HEK293 (cell line): Measurements from ENCODE around the gene KATNBL1.
A peak's percentile ranks its signal among the peaks of the same experiment; 100 is the strongest.

Source experiments
- BCL11B ChIP-seq: fragments of 450-650 bp; formaldehyde crosslinking; IDR thresholded peaks from 2 replicates; pipeline ENCODE4 v1.5.1; 2016; ENCODE audit warnings: low read depth, missing biosample characterization, missing genetic modification characterization
- BCL6B ChIP-seq: fragments of 450-650 bp; formaldehyde crosslinking; IDR thresholded peaks from 2 replicates; pipeline ENCODE4 v1.5.1; 2017; ENCODE audit warnings: missing biosample characterization, missing genetic modification characterization
- GLIS1 ChIP-seq: fragments of 450-650 bp; formaldehyde crosslinking; IDR thresholded peaks from 2 replicates; pipeline ENCODE4 v1.5.1; 2016; ENCODE audit warnings: missing biosample characterization, missing genetic modification characterization
- INSM2 ChIP-seq: fragments of 450-650 bp; formaldehyde crosslinking; IDR thresholded peaks from 2 replicates; pipeline ENCODE4 v1.5.1; 2016; ENCODE audit warnings: missing biosample characterization, missing genetic modification characterization
- SCRT2 ChIP-seq: fragments of 450-650 bp; formaldehyde crosslinking; IDR thresholded peaks from 2 replicates; pipeline ENCODE4 v1.5.1; 2016; ENCODE audit warnings: missing biosample characterization, missing genetic modification characterization
- YY2 ChIP-seq: fragments of 450-650 bp; formaldehyde crosslinking; IDR thresholded peaks from 2 replicates; pipeline ENCODE4 v1.5.1; 2016; ENCODE audit warnings: missing biosample characterization, missing genetic modification characterization
- ZEB2 ChIP-seq: fragments of 450-650 bp; formaldehyde crosslinking; IDR thresholded peaks from 2 replicates; pipeline ENCODE4 v1.5.1; 2016; ENCODE audit warnings: missing biosample characterization, missing genetic modification characterization
- ZNF121 ChIP-seq: fragments of 450-650 bp; formaldehyde crosslinking; IDR thresholded peaks from 2 replicates; pipeline ENCODE4 v1.5.1; 2016; ENCODE audit warnings: missing biosample characterization, missing genetic modification characterization
- ZNF175 ChIP-seq: fragments of 450-650 bp; formaldehyde crosslinking; IDR thresholded peaks from 2 replicates; pipeline ENCODE4 v1.5.1; 2016; ENCODE audit warnings: missing biosample characterization, missing genetic modification characterization
- ZNF2 ChIP-seq: fragments of 450-650 bp; formaldehyde crosslinking; IDR thresholded peaks from 2 replicates; pipeline ENCODE4 v1.5.1; 2016; ENCODE audit warnings: missing biosample characterization, missing genetic modification characterization
- ZNF214 ChIP-seq: fragments of 450-650 bp; formaldehyde crosslinking; IDR thresholded peaks from 2 replicates; pipeline ENCODE4 v1.5.1; 2017; ENCODE audit warnings: missing biosample characterization, mild to moderate bottlenecking, missing genetic modification characterization, borderline replicate concordance
- ZNF324 ChIP-seq: fragments of 450-650 bp; formaldehyde crosslinking; IDR thresholded peaks from 2 replicates; pipeline ENCODE4 v1.5.1; 2016; ENCODE audit warnings: missing biosample characterization, missing genetic modification characterization
- ZNF514 ChIP-seq: fragments of 450-650 bp; formaldehyde crosslinking; IDR thresholded peaks from 2 replicates; pipeline ENCODE4 v1.5.1; 2016; ENCODE audit warnings: missing biosample characterization, missing genetic modification characterization
- ZNF544 ChIP-seq: fragments of 450-650 bp; formaldehyde crosslinking; IDR thresholded peaks from 2 replicates; pipeline ENCODE4 v1.5.0; 2017; ENCODE audit warnings: missing biosample characterization, missing genetic modification characterization
- ZNF548 ChIP-seq: fragments of 450-650 bp; formaldehyde crosslinking; IDR thresholded peaks from 2 replicates; pipeline ENCODE4 v1.5.1; 2016; ENCODE audit warnings: missing biosample characterization, missing genetic modification characterization
- ZNF549 ChIP-seq: fragments of 450-650 bp; IDR thresholded peaks from 2 replicates; pipeline ENCODE4 v1.5.1; 2018; ENCODE audit warnings: missing biosample characterization, missing genetic modification characterization, mild to moderate bottlenecking, inconsistent platforms, moderate library complexity
- ZNF580 ChIP-seq: fragments of 450-650 bp; formaldehyde crosslinking; IDR thresholded peaks from 2 replicates; pipeline ENCODE4 v1.5.1; 2016; ENCODE audit warnings: missing biosample characterization, missing genetic modification characterization
- ZNF596 ChIP-seq: fragments of 450-650 bp; IDR thresholded peaks from 2 replicates; pipeline ENCODE4 v1.5.0; 2018; ENCODE audit warnings: missing biosample characterization, mild to moderate bottlenecking, missing genetic modification characterization, moderate library complexity
- ZNF654 ChIP-seq: fragments of 450-650 bp; formaldehyde crosslinking; IDR thresholded peaks from 2 replicates; pipeline ENCODE4 v1.5.1; 2016; ENCODE audit warnings: low read depth, missing biosample characterization, missing genetic modification characterization
- ZNF692 ChIP-seq: fragments of 450-650 bp; formaldehyde crosslinking; IDR thresholded peaks from 2 replicates; pipeline ENCODE4 v1.5.1; 2016; ENCODE audit warnings: missing biosample characterization, missing genetic modification characterization
- ZNF707 ChIP-seq: fragments of 450-650 bp; formaldehyde crosslinking; IDR thresholded peaks from 2 replicates; pipeline ENCODE4 v1.5.1; 2016; ENCODE audit warnings: missing biosample characterization, missing genetic modification characterization
- ZXDB ChIP-seq: fragments of 450-650 bp; formaldehyde crosslinking; IDR thresholded peaks from 2 replicates; pipeline ENCODE4 v1.5.1; 2016; ENCODE audit warnings: missing biosample characterization, missing genetic modification characterization
- TF ChIP-seq, protein P1 (sequence below): fragments of 450-650 bp; formaldehyde crosslinking; conservative IDR thresholded peaks from 2 replicates; pipeline ENCODE4 v1.5.1; 2016; ENCODE audit warnings: low read depth, missing biosample characterization, missing genetic modification characterization
- TF ChIP-seq, protein P2 (sequence below): fragments of 450-650 bp; formaldehyde crosslinking; conservative IDR thresholded peaks from 2 replicates; pipeline ENCODE4 v1.5.1; 2016; ENCODE audit warnings: low read depth, missing biosample characterization, missing genetic modification characterization
- TF ChIP-seq, protein P3 (sequence below): fragments of 450-650 bp; formaldehyde crosslinking; IDR thresholded peaks from 2 replicates; pipeline ENCODE4 v1.5.1; 2016; ENCODE audit warnings: missing biosample characterization, missing genetic modification characterization

Gene KATNBL1

DNA sequence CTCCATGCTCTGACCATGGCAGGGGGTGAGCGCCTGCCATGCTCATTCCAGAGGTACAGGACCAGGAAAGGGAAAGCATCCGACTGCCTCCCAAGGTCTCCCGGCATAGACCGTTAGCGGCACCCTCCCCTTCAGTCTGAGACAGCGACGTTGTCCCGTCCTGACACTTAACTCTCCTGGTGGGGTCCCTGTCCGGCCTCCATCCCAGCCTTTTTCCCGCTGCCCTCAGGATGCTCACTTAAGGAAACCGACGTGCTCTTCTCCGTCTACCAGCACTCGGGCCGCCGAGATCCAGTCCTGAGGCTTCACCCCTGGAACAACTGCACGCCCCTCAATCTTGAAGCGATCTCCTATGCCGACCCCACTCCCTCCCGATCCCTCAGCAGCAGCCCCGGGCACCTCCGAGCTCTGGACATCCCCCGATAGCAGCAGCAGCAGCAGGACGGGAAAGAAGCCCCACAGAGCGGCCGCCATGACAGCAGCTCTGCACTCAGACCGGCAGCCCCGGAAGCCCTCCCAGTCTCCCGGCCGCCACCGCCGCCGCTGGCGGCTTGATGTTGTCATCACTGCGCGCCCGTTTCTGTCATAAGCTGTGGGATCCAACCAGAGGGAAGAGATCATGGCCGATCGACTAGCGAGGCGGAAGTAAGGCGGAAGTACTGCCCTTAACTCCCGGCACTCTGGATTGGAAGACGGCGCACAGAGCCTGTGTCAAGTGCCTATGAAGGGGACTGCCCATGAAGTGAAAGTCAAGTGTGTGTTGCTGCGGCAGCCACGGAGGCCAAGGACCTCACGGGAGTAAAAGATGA is 108.3 kb downstream of the KATNBL1 start, which contains the start of the genes EMC7 and PGBD4 (continued):
- TF ChIP-seq ZNF692 (tag by site-specific recombination) (peak; percentile 31; the same call in 1 of the 2 replicates), ZNF549 (no peak), ZNF580 (tag by site-specific recombination) (0 out of 2 replicates have a peak, but pooled peaks have one; percentile 14), BCL6B (tag by site-specific recombination) (no peak), ZNF214 (tag by site-specific recombination) (no peak), ZNF596 (tag by site-specific recombination) (no peak), ZEB2 (tag by site-specific recombination) (peak; percentile 82), ZNF544 (tag by site-specific recombination) (no peak), YY2 (tag by site-specific recombination) (peak; percentile 91), INSM2 (tag by site-specific recombination) (no peak), ZNF2 (tag by site-specific recombination) (0 out of 2 replicates have a peak, but pooled peaks have one; percentile 25), ZNF324 (tag by site-specific recombination) (0 out of 2 replicates have a peak, but pooled peaks have one; percentile 44), ZXDB (tag by site-specific recombination) (peak; percentile 86), ZNF548 (tag by site-specific recombination) (no peak), ZNF121 (no peak), ZNF707 (tag by site-specific recombination) (no peak), GLIS1 (peak; percentile 54), SCRT2 (tag by site-specific recombination) (no peak), BCL11B (no peak), ZNF514 (tag by site-specific recombination) (no peak), ZNF175 (tag by site-specific recombination) (no peak), ZNF654 (tag by site-specific recombination) (no peak)
- TF ChIP-seq, protein P1, sequence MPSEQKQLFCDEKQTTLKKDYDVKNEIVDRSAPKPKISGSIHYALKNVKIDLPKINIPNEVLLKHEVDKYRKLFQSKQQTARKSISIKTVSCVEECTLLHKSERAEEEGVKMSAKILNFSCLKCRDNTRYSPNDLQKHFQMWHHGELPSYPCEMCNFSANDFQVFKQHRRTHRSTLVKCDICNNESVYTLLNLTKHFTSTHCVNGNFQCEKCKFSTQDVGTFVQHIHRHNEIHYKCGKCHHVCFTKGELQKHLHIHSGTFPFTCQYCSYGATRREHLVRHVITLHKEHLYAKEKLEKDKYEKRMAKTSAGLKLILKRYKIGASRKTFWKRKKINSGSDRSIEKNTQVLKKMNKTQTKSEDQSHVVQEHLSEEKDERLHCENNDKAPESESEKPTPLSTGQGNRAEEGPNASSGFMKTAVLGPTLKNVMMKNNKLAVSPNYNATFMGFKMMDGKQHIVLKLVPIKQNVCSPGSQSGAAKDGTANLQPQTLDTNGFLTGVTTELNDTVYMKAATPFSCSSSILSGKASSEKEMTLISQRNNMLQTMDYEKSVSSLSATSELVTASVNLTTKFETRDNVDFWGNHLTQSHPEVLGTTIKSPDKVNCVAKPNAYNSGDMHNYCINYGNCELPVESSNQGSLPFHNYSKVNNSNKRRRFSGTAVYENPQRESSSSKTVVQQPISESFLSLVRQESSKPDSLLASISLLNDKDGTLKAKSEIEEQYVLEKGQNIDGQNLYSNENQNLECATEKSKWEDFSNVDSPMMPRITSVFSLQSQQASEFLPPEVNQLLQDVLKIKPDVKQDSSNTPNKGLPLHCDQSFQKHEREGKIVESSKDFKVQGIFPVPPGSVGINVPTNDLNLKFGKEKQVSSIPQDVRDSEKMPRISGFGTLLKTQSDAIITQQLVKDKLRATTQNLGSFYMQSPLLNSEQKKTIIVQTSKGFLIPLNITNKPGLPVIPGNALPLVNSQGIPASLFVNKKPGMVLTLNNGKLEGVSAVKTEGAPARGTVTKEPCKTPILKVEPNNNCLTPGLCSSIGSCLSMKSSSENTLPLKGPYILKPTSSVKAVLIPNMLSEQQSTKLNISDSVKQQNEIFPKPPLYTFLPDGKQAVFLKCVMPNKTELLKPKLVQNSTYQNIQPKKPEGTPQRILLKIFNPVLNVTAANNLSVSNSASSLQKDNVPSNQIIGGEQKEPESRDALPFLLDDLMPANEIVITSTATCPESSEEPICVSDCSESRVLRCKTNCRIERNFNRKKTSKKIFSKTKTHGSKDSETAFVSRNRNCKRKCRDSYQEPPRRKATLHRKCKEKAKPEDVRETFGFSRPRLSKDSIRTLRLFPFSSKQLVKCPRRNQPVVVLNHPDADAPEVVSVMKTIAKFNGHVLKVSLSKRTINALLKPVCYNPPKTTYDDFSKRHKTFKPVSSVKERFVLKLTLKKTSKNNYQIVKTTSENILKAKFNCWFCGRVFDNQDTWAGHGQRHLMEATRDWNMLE (tag by site-specific recombination), result peak; percentile 71; the same call in 1 of the 2 replicates
- TF ChIP-seq, protein P2, sequence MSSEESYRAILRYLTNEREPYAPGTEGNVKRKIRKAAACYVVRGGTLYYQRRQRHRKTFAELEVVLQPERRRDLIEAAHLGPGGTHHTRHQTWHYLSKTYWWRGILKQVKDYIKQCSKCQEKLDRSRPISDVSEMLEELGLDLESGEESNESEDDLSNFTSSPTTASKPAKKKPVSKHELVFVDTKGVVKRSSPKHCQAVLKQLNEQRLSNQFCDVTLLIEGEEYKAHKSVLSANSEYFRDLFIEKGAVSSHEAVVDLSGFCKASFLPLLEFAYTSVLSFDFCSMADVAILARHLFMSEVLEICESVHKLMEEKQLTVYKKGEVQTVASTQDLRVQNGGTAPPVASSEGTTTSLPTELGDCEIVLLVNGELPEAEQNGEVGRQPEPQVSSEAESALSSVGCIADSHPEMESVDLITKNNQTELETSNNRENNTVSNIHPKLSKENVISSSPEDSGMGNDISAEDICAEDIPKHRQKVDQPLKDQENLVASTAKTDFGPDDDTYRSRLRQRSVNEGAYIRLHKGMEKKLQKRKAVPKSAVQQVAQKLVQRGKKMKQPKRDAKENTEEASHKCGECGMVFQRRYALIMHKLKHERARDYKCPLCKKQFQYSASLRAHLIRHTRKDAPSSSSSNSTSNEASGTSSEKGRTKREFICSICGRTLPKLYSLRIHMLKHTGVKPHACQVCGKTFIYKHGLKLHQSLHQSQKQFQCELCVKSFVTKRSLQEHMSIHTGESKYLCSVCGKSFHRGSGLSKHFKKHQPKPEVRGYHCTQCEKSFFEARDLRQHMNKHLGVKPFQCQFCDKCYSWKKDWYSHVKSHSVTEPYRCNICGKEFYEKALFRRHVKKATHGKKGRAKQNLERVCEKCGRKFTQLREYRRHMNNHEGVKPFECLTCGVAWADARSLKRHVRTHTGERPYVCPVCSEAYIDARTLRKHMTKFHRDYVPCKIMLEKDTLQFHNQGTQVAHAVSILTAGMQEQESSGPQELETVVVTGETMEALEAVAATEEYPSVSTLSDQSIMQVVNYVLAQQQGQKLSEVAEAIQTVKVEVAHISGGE (tag by site-specific recombination), result peak; percentile 86
- TF ChIP-seq, protein P3, sequence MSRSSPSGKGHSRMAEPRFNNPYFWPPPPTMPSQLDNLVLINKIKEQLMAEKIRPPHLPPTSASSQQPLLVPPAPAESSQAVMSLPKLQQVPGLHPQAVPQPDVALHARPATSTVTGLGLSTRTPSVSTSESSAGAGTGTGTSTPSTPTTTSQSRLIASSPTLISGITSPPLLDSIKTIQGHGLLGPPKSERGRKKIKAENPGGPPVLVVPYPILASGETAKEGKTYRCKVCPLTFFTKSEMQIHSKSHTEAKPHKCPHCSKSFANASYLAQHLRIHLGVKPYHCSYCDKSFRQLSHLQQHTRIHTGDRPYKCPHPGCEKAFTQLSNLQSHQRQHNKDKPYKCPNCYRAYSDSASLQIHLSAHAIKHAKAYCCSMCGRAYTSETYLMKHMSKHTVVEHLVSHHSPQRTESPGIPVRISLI, result no peak
